DND-41 (cell line): ENCODE measurements around the gene MMEL1.

ENCODE experiments used
- ATAC-seq: fragments of 200-7000 bp; cut with Tn5 transposase; 3 replicates; pipeline ENCODE4 v1.9.1; 2021; ENCODE audit warnings: low read depth; ENCODE audit not compliant: insufficient read depth
- DNase-seq: peaks from one replicate; pipeline ENCODE4 v3.0.0-alpha.2; 2020
- H2AFZ ChIP-seq: 2 replicates; pipeline ENCODE4 v1.6.0; 2012; ENCODE audit warnings: low read depth, low read length
- H3K27ac ChIP-seq: 2 replicates; pipeline ENCODE4 v1.5.1; 2012; ENCODE audit warnings: low read length, inconsistent platforms
- H3K27me3 ChIP-seq: fragments of 200-600 bp; sonication (generic); 2 replicates; pipeline ENCODE4 v1.6.0; 2012; ENCODE audit warnings: low read length, mild to moderate bottlenecking, inconsistent platforms; ENCODE audit not compliant: insufficient read depth, poor library complexity
- H3K36me3 ChIP-seq: 2 replicates; pipeline ENCODE4 v1.5.1; 2012; ENCODE audit warnings: low read length, inconsistent platforms; ENCODE audit not compliant: insufficient read depth
- H3K4me1 ChIP-seq: 2 replicates; pipeline ENCODE4 v1.5.1; 2012; ENCODE audit warnings: mild to moderate bottlenecking, low read length; ENCODE audit not compliant: insufficient read depth
- H3K4me2 ChIP-seq: 2 replicates; pipeline ENCODE4 v1.6.0; 2012; ENCODE audit warnings: mild to moderate bottlenecking, moderate library complexity, low read length, inconsistent platforms; ENCODE audit not compliant: insufficient read depth
- H3K4me3 ChIP-seq, 2 experiments: fragments of 200-600 bp in 1 of 2; shearing (Covaris generic) in 1 of 2; 2 replicates each; pipeline ENCODE4 v1.5.1; 2012 to 2016; ENCODE audit warnings: inconsistent platforms in 2 of 2, low read length in 2 of 2, mild to moderate bottlenecking in 2 of 2, low read depth in 1 of 2, moderate library complexity in 1 of 2
- H3K79me2 ChIP-seq: 2 replicates; pipeline ENCODE4 v1.6.0; 2012; ENCODE audit warnings: low read length, inconsistent platforms; ENCODE audit not compliant: insufficient read depth
- H3K9ac ChIP-seq: 2 replicates; pipeline ENCODE4 v1.6.0; 2012; ENCODE audit warnings: low read depth, mild to moderate bottlenecking, inconsistent platforms, low read length, moderate library complexity
- H3K9me3 ChIP-seq: 2 replicates; pipeline ENCODE4 v1.5.1; 2012; ENCODE audit warnings: low read length, moderate library complexity, mild to moderate bottlenecking, inconsistent platforms; ENCODE audit not compliant: insufficient read depth, severe bottlenecking
- H4K20me1 ChIP-seq: 2 replicates; pipeline ENCODE4 v1.6.0; 2012; ENCODE audit warnings: low read length; ENCODE audit not compliant: insufficient read depth
- EZH2 ChIP-seq: IDR thresholded peaks from 3 replicates; pipeline ENCODE4 v1.6.1; 2012; ENCODE audit warnings: borderline replicate concordance, low read depth, mild to moderate bottlenecking, moderate library complexity, low read length, inconsistent platforms; ENCODE audit not compliant: severe bottlenecking
- TF ChIP-seq, protein P1 (sequence below): IDR thresholded peaks from 2 replicates; pipeline ENCODE4 v1.5.1; 2012; ENCODE audit warnings: borderline replicate concordance, low read length, moderate library complexity, mild to moderate bottlenecking; ENCODE audit not compliant: poor library complexity, severe bottlenecking; ENCODE audit errors: extremely low read depth

The MMEL1 gene

DNA sequence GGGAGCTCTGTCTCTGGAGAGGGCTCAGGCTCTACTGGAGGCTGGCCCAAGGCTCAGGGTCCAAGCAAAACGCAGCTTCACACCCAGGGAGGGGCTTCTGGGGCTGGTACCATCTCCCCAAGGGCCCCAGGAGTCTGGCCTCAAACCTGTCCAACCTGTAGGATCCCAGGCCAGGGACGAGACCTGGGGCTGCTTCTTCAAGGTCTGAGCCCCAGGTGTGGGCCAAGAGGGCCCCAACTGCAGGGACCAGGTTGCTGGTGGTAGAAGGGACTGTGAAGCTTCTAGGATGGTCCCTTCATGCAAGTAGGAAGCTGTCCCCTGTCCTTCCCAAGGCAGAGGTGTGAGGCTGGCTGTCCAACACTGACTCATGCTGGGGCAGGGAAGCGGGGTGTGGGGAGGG, 7.8 kb upstream of the MMEL1 start:
- peaks cover 21% of the 10 kb centered on the region for H3K4me1 ChIP-seq
- no peak overlapping the region for H3K4me3 ChIP-seq
- H3K27ac ChIP-seq = no peak overlapping the region
- H2AFZ ChIP-seq = no peak overlapping the region
- H4K20me1 ChIP-seq = peaks cover 5% of the 10 kb centered on the region; the same call in 1 of the 2 replicates
- H3K9me3 ChIP-seq = peaks cover 19% of the 10 kb centered on the region
- TF ChIP-seq EZH2 = no peak
- TF ChIP-seq, protein P1, sequence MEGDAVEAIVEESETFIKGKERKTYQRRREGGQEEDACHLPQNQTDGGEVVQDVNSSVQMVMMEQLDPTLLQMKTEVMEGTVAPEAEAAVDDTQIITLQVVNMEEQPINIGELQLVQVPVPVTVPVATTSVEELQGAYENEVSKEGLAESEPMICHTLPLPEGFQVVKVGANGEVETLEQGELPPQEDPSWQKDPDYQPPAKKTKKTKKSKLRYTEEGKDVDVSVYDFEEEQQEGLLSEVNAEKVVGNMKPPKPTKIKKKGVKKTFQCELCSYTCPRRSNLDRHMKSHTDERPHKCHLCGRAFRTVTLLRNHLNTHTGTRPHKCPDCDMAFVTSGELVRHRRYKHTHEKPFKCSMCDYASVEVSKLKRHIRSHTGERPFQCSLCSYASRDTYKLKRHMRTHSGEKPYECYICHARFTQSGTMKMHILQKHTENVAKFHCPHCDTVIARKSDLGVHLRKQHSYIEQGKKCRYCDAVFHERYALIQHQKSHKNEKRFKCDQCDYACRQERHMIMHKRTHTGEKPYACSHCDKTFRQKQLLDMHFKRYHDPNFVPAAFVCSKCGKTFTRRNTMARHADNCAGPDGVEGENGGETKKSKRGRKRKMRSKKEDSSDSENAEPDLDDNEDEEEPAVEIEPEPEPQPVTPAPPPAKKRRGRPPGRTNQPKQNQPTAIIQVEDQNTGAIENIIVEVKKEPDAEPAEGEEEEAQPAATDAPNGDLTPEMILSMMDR = no peak
- DNase-seq (no peak), ATAC-seq (no peak)
- peaks cover 7% of the 10 kb centered on the region; the same call in 1 of the 2 replicates for H3K79me2 ChIP-seq
- no peaks in the 10 kb centered on the region for H3K27me3 ChIP-seq
- no peak overlapping the region for H3K4me2 ChIP-seq
- no peaks in the 10 kb centered on the region for H3K36me3 ChIP-seq
- H3K9ac ChIP-seq = no peak overlapping the region

DNA sequence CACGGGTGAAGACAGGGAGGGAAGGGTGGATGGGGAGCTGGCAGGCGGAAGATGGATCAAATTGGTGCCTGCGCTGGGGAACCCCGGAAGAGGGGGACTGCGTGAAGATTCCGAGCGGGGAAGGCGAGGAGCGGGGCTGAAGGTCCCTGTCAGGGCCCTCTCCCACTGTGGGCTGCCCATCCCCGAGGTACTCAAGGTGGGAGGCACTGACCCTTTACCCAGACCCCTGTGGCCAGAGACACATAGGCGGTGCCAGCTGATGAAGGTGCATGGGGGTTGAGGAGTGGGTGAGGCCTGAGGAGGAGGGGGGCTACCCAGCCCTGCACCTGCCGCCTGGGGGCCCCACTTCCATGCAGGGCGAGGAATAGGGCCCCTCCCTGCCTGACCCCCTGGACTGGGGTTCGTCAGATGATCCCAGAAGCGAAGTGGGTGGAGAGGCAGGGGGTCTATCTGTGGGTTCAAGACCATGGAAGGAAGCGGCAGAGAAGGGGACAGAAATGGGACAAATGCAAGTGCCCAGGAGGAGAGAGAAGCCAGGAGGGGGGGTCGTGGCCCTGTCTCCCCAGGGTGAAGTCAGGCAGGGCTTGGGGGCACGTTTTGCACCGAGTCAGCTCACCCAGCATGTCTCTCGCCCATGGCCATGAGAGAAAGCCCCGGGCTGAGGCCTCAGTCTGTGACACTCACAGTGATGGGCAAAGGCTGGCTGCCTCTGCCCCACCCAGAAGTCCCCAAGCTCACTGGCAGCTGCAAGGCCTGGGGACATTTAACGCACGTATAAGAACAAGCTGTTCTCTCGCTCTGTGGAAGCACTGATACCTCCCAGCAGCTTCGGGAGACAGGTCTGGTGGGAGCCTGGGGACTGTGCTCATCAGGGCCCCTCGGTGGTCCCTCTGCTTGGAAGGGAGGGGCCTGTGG, 7.0 kb upstream of the MMEL1 start:
- Histone ChIP-seq H4K20me1 (peaks cover 5% of the 10 kb centered on the region; the same call in 1 of the 2 replicates), H2AFZ (no peak overlapping the region), H3K27me3 (no peaks in the 10 kb centered on the region), H3K27ac (no peak overlapping the region), H3K79me2 (peaks cover 7% of the 10 kb centered on the region; the same call in 1 of the 2 replicates), H3K4me3 (no peak overlapping the region), H3K9ac (no peak overlapping the region), H3K4me1 (peaks cover 21% of the 10 kb centered on the region), H3K4me2 (no peak overlapping the region), H3K36me3 (no peaks in the 10 kb centered on the region), H3K9me3 (peaks cover 19% of the 10 kb centered on the region)
- DNase-seq (no peak), ATAC-seq (no peak)
- TF ChIP-seq EZH2 = no peak
- TF ChIP-seq, protein P1 = no peak

DNA sequence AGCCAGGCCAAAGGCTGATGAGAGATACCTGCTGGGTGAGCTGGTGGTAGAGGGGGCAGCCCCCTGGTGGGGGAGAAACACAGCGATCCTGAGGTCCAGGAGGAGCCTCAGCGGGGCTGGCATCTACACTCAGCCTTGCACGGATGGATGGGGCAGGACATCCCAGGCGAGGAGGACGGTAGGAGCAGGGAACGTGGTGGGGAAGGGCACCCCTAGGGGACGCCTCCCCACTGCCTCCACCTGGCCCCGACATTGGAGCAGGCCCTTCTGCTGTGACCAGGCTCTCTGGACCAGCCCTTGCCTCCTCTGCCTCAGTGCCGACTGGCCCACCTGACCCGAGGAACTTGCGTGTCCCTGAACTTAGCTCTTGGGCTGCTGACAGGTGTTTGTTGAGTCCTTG, 6.4 kb upstream of the MMEL1 start:
- H4K20me1 ChIP-seq = peaks cover 5% of the 10 kb centered on the region; the same call in 1 of the 2 replicates
- H3K4me2 ChIP-seq = no peak overlapping the region
- H2AFZ ChIP-seq = no peak overlapping the region
- peaks cover 7% of the 10 kb centered on the region; the same call in 1 of the 2 replicates for H3K79me2 ChIP-seq
- TF ChIP-seq, protein P1 = no peak
- no peak for TF ChIP-seq EZH2
- H3K4me3 ChIP-seq = no peak overlapping the region
- no peak for DNase-seq
- peaks cover 21% of the 10 kb centered on the region for H3K4me1 ChIP-seq
- H3K36me3 ChIP-seq = no peaks in the 10 kb centered on the region
- H3K27me3 ChIP-seq = no peaks in the 10 kb centered on the region
- peaks cover 19% of the 10 kb centered on the region for H3K9me3 ChIP-seq
- ATAC-seq = no peak
- H3K27ac ChIP-seq = no peak overlapping the region
- no peak overlapping the region for H3K9ac ChIP-seq
